Astrocyte (in vitro differentiated cells and primary cell): ENCODE measurements around the gene DCHS2.

ENCODE experiments used
- EZH2 ChIP-seq: IDR thresholded peaks from 2 replicates; pipeline ENCODE4 v1.6.1; 2012; ENCODE audit warnings: mild to moderate bottlenecking, low read length, inconsistent platforms; ENCODE audit not compliant: insufficient read depth
- TF ChIP-seq, protein P1 (sequence below): IDR thresholded peaks from 2 replicates; pipeline ENCODE4 v1.5.1; 2011; ENCODE audit warnings: low read depth, mild to moderate bottlenecking, inconsistent platforms, low read length, moderate library complexity; ENCODE audit not compliant: insufficient read depth

DNA sequence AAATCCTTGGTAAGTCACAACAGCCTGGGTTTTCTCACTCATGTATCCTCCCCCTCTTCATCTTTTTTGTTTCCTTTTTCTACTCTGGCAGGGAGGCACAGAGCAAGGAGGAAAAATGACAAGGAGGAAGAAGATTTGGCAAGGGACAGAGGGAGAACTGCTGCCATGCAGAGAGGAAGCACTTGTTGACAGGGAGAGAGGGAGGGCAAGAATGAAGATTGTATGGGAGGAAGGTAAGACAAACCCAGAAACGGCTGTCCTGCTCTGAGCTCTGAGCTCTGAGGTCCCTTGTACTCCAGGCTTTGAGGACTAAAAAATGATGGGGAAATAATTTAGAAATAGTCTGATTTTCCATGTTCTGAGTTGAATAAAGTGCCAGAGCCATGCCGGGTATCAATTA lies 123.9 kb downstream of the DCHS2 start:
- TF ChIP-seq, protein P1, sequence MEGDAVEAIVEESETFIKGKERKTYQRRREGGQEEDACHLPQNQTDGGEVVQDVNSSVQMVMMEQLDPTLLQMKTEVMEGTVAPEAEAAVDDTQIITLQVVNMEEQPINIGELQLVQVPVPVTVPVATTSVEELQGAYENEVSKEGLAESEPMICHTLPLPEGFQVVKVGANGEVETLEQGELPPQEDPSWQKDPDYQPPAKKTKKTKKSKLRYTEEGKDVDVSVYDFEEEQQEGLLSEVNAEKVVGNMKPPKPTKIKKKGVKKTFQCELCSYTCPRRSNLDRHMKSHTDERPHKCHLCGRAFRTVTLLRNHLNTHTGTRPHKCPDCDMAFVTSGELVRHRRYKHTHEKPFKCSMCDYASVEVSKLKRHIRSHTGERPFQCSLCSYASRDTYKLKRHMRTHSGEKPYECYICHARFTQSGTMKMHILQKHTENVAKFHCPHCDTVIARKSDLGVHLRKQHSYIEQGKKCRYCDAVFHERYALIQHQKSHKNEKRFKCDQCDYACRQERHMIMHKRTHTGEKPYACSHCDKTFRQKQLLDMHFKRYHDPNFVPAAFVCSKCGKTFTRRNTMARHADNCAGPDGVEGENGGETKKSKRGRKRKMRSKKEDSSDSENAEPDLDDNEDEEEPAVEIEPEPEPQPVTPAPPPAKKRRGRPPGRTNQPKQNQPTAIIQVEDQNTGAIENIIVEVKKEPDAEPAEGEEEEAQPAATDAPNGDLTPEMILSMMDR = no peak
- TF ChIP-seq EZH2 = no peak
